H9 (cell line): ENCODE data around the gene CPT1C. TPM values are rescaled to one million over a fixed set of nuclear protein-coding genes. Genes with fewer than 3 reads are reported as not detected.

Experiments used
- DNase-seq: peaks from one replicate; pipeline ENCODE4 v3.0.0-alpha.2; 2017
- H2AFZ ChIP-seq: one replicate; pipeline ENCODE4 v1.6.1; 2013; ENCODE audit warnings: mild to moderate bottlenecking, low read length, control low read depth, moderate library complexity
- H2AK5ac ChIP-seq: 2 replicates; pipeline ENCODE4 v1.6.1; 2013; ENCODE audit warnings: low read length, control low read depth, mixed read lengths; ENCODE audit not compliant: insufficient read length
- H2BK120ac ChIP-seq: one replicate; pipeline ENCODE4 v1.6.1; 2013; ENCODE audit warnings: low read depth, mild to moderate bottlenecking, low read length, control low read depth, inconsistent platforms; ENCODE audit not compliant: poor library complexity, severe bottlenecking
- H2BK12ac ChIP-seq: 2 replicates; pipeline ENCODE4 v1.6.1; 2013; ENCODE audit warnings: low read length, control low read depth, mixed read lengths, low read depth; ENCODE audit not compliant: insufficient read length
- H2BK15ac ChIP-seq: 2 replicates; pipeline ENCODE4 v1.6.1; 2013; ENCODE audit warnings: low read depth, low read length, control low read depth
- H2BK20ac ChIP-seq: one replicate; pipeline ENCODE4 v1.6.1; 2013; ENCODE audit warnings: low read depth, mild to moderate bottlenecking, low read length, control low read depth, inconsistent platforms; ENCODE audit not compliant: poor library complexity, severe bottlenecking
- H2BK5ac ChIP-seq: 2 replicates; pipeline ENCODE4 v1.6.1; 2013; ENCODE audit warnings: low read length, control low read depth, mixed read lengths; ENCODE audit not compliant: insufficient read length
- H3K14ac ChIP-seq: 2 replicates; pipeline ENCODE4 v1.6.1; 2013; ENCODE audit warnings: low read length, control low read depth; ENCODE audit not compliant: insufficient read depth
- H3K18ac ChIP-seq: 2 replicates; pipeline ENCODE4 v1.6.1; 2013; ENCODE audit warnings: low read depth, mild to moderate bottlenecking, mixed read lengths, low read length, control low read depth; ENCODE audit not compliant: insufficient read length
- H3K23ac ChIP-seq: 2 replicates; pipeline ENCODE4 v1.6.1; 2013; ENCODE audit warnings: low read length, control low read depth, mixed read lengths, low read depth; ENCODE audit not compliant: insufficient read length
- H3K23me2 ChIP-seq: 2 replicates; pipeline ENCODE4 v1.6.1; 2013; ENCODE audit warnings: low read depth, mild to moderate bottlenecking, mixed read lengths, low read length, control low read depth; ENCODE audit not compliant: insufficient read length, poor library complexity, severe bottlenecking
- H3K27ac ChIP-seq: 2 replicates; pipeline ENCODE4 v1.5.1; 2013; ENCODE audit warnings: low read length, control low read depth, mixed read lengths, low read depth; ENCODE audit not compliant: insufficient read length
- H3K27me3 ChIP-seq: 2 replicates; pipeline ENCODE4 v1.6.1; 2013; ENCODE audit warnings: low read length, control low read depth, inconsistent platforms; ENCODE audit not compliant: insufficient read depth
- H3K4ac ChIP-seq: 2 replicates; pipeline ENCODE4 v1.6.1; 2013; ENCODE audit warnings: low read depth, mild to moderate bottlenecking, control low read depth, inconsistent platforms, low read length, moderate library complexity
- H3K4me1 ChIP-seq: 2 replicates; pipeline ENCODE4 v1.6.1; 2013; ENCODE audit warnings: low read length, control low read depth, inconsistent platforms; ENCODE audit not compliant: insufficient read depth
- H3K4me2 ChIP-seq: 2 replicates; pipeline ENCODE4 v1.6.1; 2013; ENCODE audit warnings: low read length, control low read depth, mixed read lengths; ENCODE audit not compliant: insufficient read length, insufficient read depth
- H3K56ac ChIP-seq: 2 replicates; pipeline ENCODE4 v1.6.1; 2013; ENCODE audit warnings: low read depth, mild to moderate bottlenecking, mixed read lengths, low read length, control low read depth; ENCODE audit not compliant: insufficient read length
- H3K79me1 ChIP-seq: 2 replicates; pipeline ENCODE4 v1.6.1; 2013; ENCODE audit warnings: low read depth, mild to moderate bottlenecking, moderate library complexity, low read length, control low read depth, inconsistent platforms; ENCODE audit not compliant: insufficient read depth, poor library complexity, severe bottlenecking
- H3K79me2 ChIP-seq: 2 replicates; pipeline ENCODE4 v1.6.1; 2013; ENCODE audit warnings: low read length, control low read depth, inconsistent platforms; ENCODE audit not compliant: insufficient read depth
- H3K9ac ChIP-seq: 2 replicates; pipeline ENCODE4 v1.6.1; 2013; ENCODE audit warnings: low read length, control low read depth, mixed read lengths; ENCODE audit not compliant: insufficient read length; ENCODE audit errors: extremely low read depth
- H3K9me3 ChIP-seq: one replicate; pipeline ENCODE4 v1.6.1; 2013; ENCODE audit warnings: low read depth, low read length, inconsistent platforms; ENCODE audit not compliant: control insufficient read depth
- H3T11ph ChIP-seq: one replicate; pipeline ENCODE4 v1.6.1; 2013; ENCODE audit warnings: mild to moderate bottlenecking, low read length, control low read depth, inconsistent platforms
- H4K20me1 ChIP-seq: one replicate; pipeline ENCODE4 v1.6.1; 2013; ENCODE audit not compliant: control insufficient read depth, insufficient read length, insufficient read depth
- H4K5ac ChIP-seq: 2 replicates; pipeline ENCODE4 v1.6.1; 2013; ENCODE audit warnings: low read depth, mild to moderate bottlenecking, mixed read lengths, low read length, control low read depth; ENCODE audit not compliant: insufficient read length
- H4K8ac ChIP-seq: replicated peaks from 2 replicates; pipeline ENCODE4 v1.6.1; 2013; ENCODE audit warnings: low read length, control low read depth, mixed read lengths, low read depth; ENCODE audit not compliant: insufficient read length
- H4K91ac ChIP-seq: 2 replicates; pipeline ENCODE4 v1.6.1; 2013; ENCODE audit warnings: low read depth, mild to moderate bottlenecking, moderate library complexity, mixed read lengths, low read length, control low read depth; ENCODE audit not compliant: insufficient read length
- H3K27ac Mint-ChIP-seq, 3 experiments: 2 replicates in 2 of 3; 3 replicates in 1 of 3; pipeline ENCODE4 v1.8.0; 2020 to 2021; ENCODE audit warnings: mixed read lengths in 3 of 3, mild to moderate bottlenecking in 1 of 3, moderate library complexity in 1 of 3
- H3K27me3 Mint-ChIP-seq: 2 replicates; pipeline ENCODE4 v1.8.0; 2021; ENCODE audit warnings: low read depth, mild to moderate bottlenecking, moderate library complexity, mixed read lengths
- H3K36me3 Mint-ChIP-seq, 3 experiments: 2 replicates in 2 of 3; 3 replicates in 1 of 3; pipeline ENCODE4 v1.8.0; 2020 to 2021; ENCODE audit warnings: low read depth in 3 of 3, mixed read lengths in 3 of 3; ENCODE audit not compliant: insufficient read depth in 1 of 3
- H3K4me1 Mint-ChIP-seq, 2 experiments: 2 replicates each; pipeline ENCODE4 v1.8.0; 2020; ENCODE audit warnings: mixed read lengths in 2 of 2
- H3K4me3 Mint-ChIP-seq, 2 experiments: 2 replicates in 1 of 2; 3 replicates in 1 of 2; pipeline ENCODE4 v1.8.0; 2020 to 2021; ENCODE audit warnings: mild to moderate bottlenecking in 2 of 2, mixed read lengths in 2 of 2, moderate library complexity in 1 of 2
- H3K9me3 Mint-ChIP-seq, 2 experiments: 2 replicates in 1 of 2; 3 replicates in 1 of 2; pipeline ENCODE4 v1.8.0; 2020; ENCODE audit warnings: mild to moderate bottlenecking in 2 of 2, mixed read lengths in 2 of 2, moderate library complexity in 1 of 2
- CTCF ChIP-seq: fragments of 200-600 bp; sonication (generic); conservative IDR thresholded peaks from 3 replicates; pipeline ENCODE4 v1.8.0; 2021; ENCODE audit warnings: antibody characterized with exemption, mild to moderate bottlenecking
- WGBS: extraction: QIAGEN DNeasy Blood & Tissue Kit; methylation state at CpG from one replicate; pipeline ENCODE4 v1.1.7; 2013; ENCODE audit warnings: missing lambda C conversion rate, low lambda C conversion rate, mixed read lengths; ENCODE audit not compliant: insufficient read length; ENCODE audit errors: extremely low coverage; 5-methylcytosine and 5-hydroxymethylcytosine counted together
- total RNA-seq: library from RNA; stranded (reverse); gene quantifications from 2 replicates; pipeline ENCODE4 v1.2.1, GENCODE V29; 2021

CPT1C gene
- total RNA-seq, 1 experiment from 2014 or later = 74.6 TPM

GRCh38 chr19:49676136-49676783 lies 14.7 kb upstream of the CPT1C start:
- Histone ChIP-seq H2AFZ (no peak overlapping the region), H3K4ac (no peak overlapping the region; the same call in 1 of the 2 replicates), H4K5ac (no peak overlapping the region), H4K20me1 (no peaks in the 10 kb centered on the region), H3K4me1 (peaks cover 6% of the 10 kb centered on the region), H2BK5ac (peak overlapping the region; percentile 85), H3K79me1 (no peaks in the 10 kb centered on the region), H3K9ac (peak overlapping the region; percentile 95), H4K91ac (no peak overlapping the region), H3K27ac (peak overlapping the region; percentile 85), H2BK20ac (no peak overlapping the region), H3K14ac (peak overlapping the region; percentile 93), H3K27me3 (no peaks in the 10 kb centered on the region), H3K56ac (no peak overlapping the region), H2BK15ac (no peak overlapping the region), H3K9me3 (no peaks in the 10 kb centered on the region), H3K23ac (no peak overlapping the region), H3T11ph (peak overlapping the region; percentile 90), H2BK120ac (peak overlapping the region; percentile 78), H2AK5ac (no peak overlapping the region), H4K8ac (no peak overlapping the region), H2BK12ac (no peak overlapping the region), H3K23me2 (peaks cover 4% of the 10 kb centered on the region), H3K4me2 (peak overlapping the region; percentile 63), H3K79me2 (peaks cover 22% of the 10 kb centered on the region; the same call in 1 of the 2 replicates), H3K18ac (peak overlapping the region; percentile 97)
- H3K36me3 Mint-ChIP-seq = peaks cover 19 to 30% (median 19%) of the 10 kb centered on the region in 3 experiments; a peak in 6 of 7 replicates
- peak overlapping the region; percentile 97 to 98 for H3K4me3 Mint-ChIP-seq
- no peaks in the 10 kb centered on the region; a peak in 2 of 5 replicates for H3K9me3 Mint-ChIP-seq
- H3K27ac Mint-ChIP-seq = peak overlapping the region; percentile 100
- H3K4me1 Mint-ChIP-seq = peaks cover 27 to 43% of the 10 kb centered on the region in 2 experiments
- peaks cover 2% of the 10 kb centered on the region; the same call in 1 of the 2 replicates for H3K27me3 Mint-ChIP-seq
- DNase-seq = peak; percentile 89
- no CpG with 5 or more reads among the region's 27 CpGs for WGBS
- no peak for TF ChIP-seq CTCF
